Measurements from ENCODE around the gene ADORA1.

- TF ChIP-seq CTCF (IDR thresholded peaks at IDR 0.05; ENCODE audit: low read length) (no peak), EZH2 (optimal IDR thresholded peaks at IDR 0.05; ENCODE audit: low read depth, low read length) (no peak)
Measured at GRCh38 chr1:203086992-203087763, 40.3 kb upstream of the ADORA1 start.

Data from MM.1S (cell line).